GM12874 (cell line): ENCODE measurements around the gene NLRP8.
A peak's percentile ranks its signal among the peaks of the same experiment; 100 is the strongest.

Experiments
- TF ChIP-seq, protein P1 (sequence below): IDR thresholded peaks from 2 replicates; pipeline ENCODE4 v1.5.1; 2011; ENCODE audit warnings: low read depth, mild to moderate bottlenecking, control low read depth, low read length, moderate library complexity; ENCODE audit not compliant: insufficient read depth

The NLRP8 gene

DNA sequence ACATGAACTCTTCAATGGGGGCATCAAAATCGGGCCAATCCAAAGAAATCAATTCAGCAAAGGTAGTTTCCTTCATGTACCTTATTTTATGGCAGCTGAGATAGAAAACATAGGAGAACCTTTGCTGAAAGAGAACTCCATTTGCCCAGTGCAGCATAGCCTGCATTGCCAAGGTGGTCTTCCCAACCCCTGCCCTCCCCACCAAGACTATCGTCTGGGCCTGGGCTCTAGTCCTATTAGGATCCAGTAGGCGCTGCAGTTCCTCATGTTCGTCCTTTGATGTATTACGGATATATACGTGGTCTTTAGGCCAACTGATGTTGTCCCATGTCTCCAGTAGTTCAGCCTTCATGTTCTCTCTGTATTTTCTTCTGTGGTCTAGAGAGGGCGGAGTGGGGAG, 34.7 kb upstream of the NLRP8 start:
- TF ChIP-seq, protein P1, sequence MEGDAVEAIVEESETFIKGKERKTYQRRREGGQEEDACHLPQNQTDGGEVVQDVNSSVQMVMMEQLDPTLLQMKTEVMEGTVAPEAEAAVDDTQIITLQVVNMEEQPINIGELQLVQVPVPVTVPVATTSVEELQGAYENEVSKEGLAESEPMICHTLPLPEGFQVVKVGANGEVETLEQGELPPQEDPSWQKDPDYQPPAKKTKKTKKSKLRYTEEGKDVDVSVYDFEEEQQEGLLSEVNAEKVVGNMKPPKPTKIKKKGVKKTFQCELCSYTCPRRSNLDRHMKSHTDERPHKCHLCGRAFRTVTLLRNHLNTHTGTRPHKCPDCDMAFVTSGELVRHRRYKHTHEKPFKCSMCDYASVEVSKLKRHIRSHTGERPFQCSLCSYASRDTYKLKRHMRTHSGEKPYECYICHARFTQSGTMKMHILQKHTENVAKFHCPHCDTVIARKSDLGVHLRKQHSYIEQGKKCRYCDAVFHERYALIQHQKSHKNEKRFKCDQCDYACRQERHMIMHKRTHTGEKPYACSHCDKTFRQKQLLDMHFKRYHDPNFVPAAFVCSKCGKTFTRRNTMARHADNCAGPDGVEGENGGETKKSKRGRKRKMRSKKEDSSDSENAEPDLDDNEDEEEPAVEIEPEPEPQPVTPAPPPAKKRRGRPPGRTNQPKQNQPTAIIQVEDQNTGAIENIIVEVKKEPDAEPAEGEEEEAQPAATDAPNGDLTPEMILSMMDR: no peak

DNA sequence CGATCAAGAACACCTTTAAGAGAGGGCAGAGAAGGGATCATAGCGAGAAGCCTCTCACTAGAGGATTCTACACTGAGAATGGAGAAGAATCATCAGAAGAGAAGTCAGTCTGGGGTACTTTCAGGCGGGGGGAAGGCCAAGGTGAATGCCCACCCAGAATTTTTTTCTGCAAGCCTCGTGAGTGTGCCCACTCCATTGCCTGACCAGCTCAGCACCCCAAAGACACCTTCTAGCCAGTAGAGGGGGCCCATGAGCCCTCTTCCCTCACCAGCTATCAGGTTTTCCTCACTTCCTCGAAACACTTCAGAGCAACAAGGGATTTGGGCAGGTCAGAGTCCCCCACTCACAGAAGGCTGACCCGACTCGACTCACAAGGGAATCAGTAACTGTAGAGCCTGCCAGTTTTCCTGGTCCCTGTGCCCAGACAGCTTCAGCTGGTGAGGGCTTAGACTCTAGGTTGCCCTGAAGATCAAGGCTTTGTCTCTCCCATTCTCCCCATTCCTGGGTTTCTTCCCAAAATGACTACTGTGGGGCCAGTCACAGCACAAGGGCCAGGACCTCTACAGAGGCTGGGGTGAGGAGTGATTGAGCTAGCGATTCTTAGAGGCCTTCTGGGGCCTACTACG, 33.9 kb upstream of the NLRP8 start:
- TF ChIP-seq, protein P1: peak; percentile 21; the same call in 1 of the 2 replicates

DNA sequence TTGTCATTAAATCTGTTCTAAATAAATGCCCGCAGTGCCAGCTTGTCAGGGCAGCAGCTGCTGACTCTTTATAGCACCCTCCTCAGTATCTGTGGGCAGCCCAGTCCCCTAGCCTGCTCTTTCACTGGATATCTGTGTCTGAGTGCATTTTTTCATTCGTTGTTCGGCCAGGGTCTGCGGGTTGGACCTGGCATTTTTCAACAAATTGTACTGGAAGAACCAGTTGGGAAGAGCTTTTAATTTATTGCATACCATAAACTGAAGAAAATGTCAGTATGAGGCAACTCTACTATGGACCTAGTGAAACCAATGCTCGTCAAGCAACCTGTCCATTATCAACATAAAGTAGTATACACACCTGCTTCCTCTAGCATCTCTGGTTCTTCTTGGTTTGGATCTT, 24.1 kb upstream of the NLRP8 start:
- TF ChIP-seq, protein P1: no peak

DNA sequence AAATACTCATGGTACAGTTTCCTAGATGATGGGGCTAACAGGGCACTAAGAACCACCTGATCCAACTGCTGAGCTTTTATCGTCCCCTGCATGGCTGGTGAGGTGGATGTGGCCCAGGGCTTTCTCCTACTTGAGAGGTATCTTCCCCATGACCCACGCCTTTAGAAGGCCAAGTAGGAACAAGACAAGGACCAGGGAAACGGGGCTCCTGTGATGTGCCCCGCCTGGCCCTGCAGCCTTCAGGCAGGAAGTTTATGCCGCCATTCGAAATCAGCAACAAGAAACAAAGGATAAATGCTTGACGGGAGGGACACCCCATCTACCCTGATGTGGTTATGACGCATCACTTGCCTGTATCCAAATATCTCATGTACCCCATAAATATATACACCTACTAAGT, 19.6 kb upstream of the NLRP8 start:
- TF ChIP-seq, protein P1: no peak

DNA sequence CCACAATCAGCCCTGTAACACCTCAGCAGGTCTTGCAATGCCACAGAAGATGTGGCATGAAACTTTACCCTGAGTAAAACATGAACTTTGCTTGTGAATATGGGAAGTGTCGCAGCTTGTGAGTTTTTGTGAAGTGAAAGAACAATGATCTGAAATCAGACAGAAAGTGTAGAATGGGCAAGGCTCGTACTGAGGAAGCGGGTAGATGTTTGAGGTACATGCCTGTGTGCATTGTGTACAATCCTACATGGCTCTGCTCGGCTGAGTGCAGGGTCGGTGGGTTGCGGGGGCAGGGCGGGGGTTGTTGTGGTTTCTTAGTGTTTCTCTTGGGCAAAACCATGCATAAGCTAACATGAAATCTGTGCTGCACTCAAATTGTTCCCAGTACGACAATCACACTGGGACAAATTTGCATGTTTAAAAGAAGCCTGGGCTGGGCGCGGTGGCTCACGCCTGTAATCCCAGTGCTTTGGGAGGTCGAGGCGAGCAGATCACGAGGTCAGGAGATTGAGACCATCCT, 16.6 kb upstream of the NLRP8 start:
- TF ChIP-seq, protein P1: no peak

DNA sequence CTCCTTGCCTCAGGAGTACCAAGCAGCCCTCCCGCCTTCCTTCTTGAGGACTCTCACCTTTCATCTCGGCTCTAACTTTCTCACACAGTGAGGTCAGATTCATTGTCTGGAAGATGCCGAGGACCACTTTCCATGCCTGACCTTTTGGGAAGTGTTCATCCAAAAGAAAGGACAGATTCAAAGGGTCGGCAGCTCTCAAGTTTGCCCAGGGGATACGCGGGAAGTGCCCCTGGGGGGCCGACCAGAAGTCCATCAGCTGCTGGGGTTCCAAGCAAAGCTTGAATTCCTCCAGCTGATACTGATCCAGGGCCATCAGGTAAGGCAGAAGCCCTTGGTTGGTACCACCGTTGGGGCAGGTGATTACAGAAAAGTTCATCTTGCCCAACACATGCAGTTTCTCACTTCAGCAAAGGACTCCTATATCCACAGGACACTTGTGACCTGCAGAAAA, 15.7 kb upstream of the NLRP8 start, which contains the start of gene NLRP13:
TSS of gene NLRP13 (minus strand) at position 401 of the 451 bp plus-strand sequence. CDS start at position 376, 25 bp downstream.
- TF ChIP-seq, protein P1: no peak

DNA sequence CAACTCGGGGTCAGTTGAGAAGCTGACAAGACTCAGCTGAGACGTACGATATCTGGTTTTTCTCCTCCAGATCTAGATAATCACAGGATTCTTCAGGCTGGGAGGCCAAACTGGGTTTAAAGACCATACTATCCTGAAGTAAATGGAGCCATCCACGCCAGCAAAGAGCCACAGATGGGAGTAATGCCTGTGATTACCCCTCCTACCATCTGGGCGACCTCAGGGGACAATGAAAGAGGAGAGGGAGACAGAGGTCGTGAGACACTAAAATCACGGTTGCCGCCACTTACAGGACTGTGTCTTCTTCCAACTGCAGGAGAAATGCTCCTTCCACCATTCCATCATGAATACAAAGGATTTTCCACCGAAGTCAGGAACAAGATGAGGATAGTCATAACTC, 12.4 kb upstream of the NLRP8 start:
- TF ChIP-seq, protein P1: no peak
